AG04449 (cell line): ENCODE measurements around the gene DERL2.

Source experiments
- CTCF ChIA-PET: fragments of 350-600 bp; formaldehyde crosslinking; extraction: SDS; loops from one replicate; lab custom pipeline; 2021; ENCODE audit warnings: antibody characterized with exemption; lab: Yijun Ruan, JAX
- POLR2A ChIA-PET: fragments of 400-600, 350-600 bp; formaldehyde crosslinking; extraction: SDS; loops from one replicate; lab custom pipeline; 2020; ENCODE audit warnings: antibody characterized with exemption, inconsistent platforms; lab: Yijun Ruan, JAX
- DNase-seq: peaks from one replicate; pipeline ENCODE4 v3.0.0-alpha.2; 2010; ENCODE audit warnings: low read depth, low spot score
- H3K4me3 ChIP-seq: 2 replicates; pipeline ENCODE4 v1.5.1; 2011; ENCODE audit warnings: low read depth, mild to moderate bottlenecking, control low read depth, low read length
- CTCF ChIP-seq: IDR thresholded peaks from one replicate; pipeline ENCODE4 v1.5.1; 2011; ENCODE audit warnings: mild to moderate bottlenecking, moderate library complexity, low read length, control low read depth, inconsistent platforms; ENCODE audit not compliant: insufficient read depth; ENCODE audit errors: missing control alignments

DERL2 gene

GRCh38 chr17:5430413-5430999 is 55.5 kb downstream of the DERL2 start:
- POLR2A ChIA-PET = interaction anchor here (0.6 to 1.4 kb wide), 2 partner anchors 8 to 39 kb away, joined by 3 to 6 read pairs; no protein-coding TSS in a partner anchor
- DNase-seq = no peak
- CTCF ChIA-PET = interaction anchor here (1.4 to 9.6 kb wide), 2 partner anchors 8 to 10 kb away, joined by 6 to 162 read pairs; partner anchors contain the start of gene C1QBP
- H3K4me3 ChIP-seq = no peak overlapping the region
- TF ChIP-seq CTCF = no peak

- H3K4me3 ChIP-seq = no peak overlapping the region
- TF ChIP-seq CTCF = no peak
- no peak for DNase-seq
- ChIA-PET POLR2A (interaction anchor here (1.3 kb wide), 1 partner anchor 10 kb away, joined by 4 read pairs; the partner anchor contains the start of genes NUP88 and RPAIN), CTCF (interaction anchor here (9.6 kb wide), 1 partner anchor 11 kb away, joined by 162 read pairs; the partner anchor contains the start of gene C1QBP)
Measured at GRCh38 chr17:5429191-5429887, 56.6 kb downstream of the DERL2 start.

GRCh38 chr17:5425826-5426225 is 60.2 kb downstream of the DERL2 start:
- no peak overlapping the region for H3K4me3 ChIP-seq
- ChIA-PET POLR2A (no interaction called here), CTCF (interaction anchor here (1.0 to 9.6 kb wide), 2 partner anchors 12 to 14 kb away, joined by 3 to 162 read pairs; partner anchors contain the start of gene C1QBP)
- DNase-seq = no peak
- TF ChIP-seq CTCF = no peak

DNA sequence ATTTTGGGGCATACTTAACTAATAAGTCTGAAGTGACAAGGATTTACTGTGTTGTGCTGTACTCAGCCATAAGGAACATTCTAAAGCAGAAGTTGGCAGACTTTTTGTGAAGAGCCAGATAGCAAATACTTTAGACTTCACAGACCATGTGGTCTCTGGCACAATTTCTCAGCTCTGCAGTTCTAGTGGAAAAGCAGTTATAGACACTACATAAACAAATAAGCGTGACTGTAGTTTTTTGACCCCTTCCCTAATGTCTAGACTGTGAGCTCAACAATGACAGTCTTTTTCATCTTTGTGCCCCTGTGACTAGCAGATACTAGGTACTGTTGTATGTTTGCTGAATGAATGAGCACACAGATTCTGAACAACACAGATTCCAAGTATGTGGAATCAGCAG is 61.1 kb downstream of the DERL2 start:
- H3K4me3 ChIP-seq = no peak overlapping the region
- TF ChIP-seq CTCF = no peak
- no peak for DNase-seq
- ChIA-PET CTCF (interaction anchor here (1.7 to 9.6 kb wide), 2 partner anchors 10 to 15 kb away, joined by 4 to 162 read pairs; partner anchors contain the start of gene C1QBP), POLR2A (no interaction called here)

DNA sequence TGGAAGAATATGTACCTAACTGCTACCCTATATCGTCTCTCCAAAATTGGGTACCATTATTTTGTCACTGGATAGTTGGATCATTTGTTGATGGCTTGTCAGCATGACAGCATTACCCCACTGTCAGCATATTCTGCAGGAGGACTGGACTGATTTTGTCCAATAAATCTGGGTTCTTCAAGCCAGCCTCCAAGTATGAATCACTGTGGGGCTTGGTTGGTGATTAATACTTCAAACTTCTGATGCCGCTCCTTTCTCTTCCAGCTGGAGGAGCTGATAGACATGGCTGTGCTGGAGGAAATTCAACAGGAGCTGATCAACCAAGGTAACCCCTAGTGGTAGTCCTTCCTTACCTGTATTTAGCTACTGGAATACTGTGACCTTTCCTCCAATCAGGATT is 63.5 kb downstream of the DERL2 start:
- H3K4me3 ChIP-seq = no peak overlapping the region
- ChIA-PET CTCF (interaction anchor here (1.1 to 9.6 kb wide), 4 partner anchors 9 to 63 kb away, joined by 4 to 162 read pairs (median 6); partner anchors contain the start of genes C1QBP and DERL2), POLR2A (interaction anchor here (0.8 to 1.2 kb wide), 2 partner anchors 8 to 13 kb away, joined by 6 to 7 read pairs; no protein-coding TSS in a partner anchor)
- DNase-seq = peak; percentile 45
- no peak for TF ChIP-seq CTCF
